H9 (cell line): ENCODE measurements around the gene RFPL1. TPM values are rescaled to one million over a fixed set of nuclear protein-coding genes. Genes with fewer than 3 reads are reported as not detected.
A peak's percentile ranks its signal among the peaks of the same experiment; 100 is the strongest.

Source experiments
- DNase-seq: peaks from one replicate; pipeline ENCODE4 v3.0.0-alpha.2; 2017
- H2AFZ ChIP-seq: one replicate; pipeline ENCODE4 v1.6.1; 2013; ENCODE audit warnings: mild to moderate bottlenecking, low read length, control low read depth, moderate library complexity
- H2AK5ac ChIP-seq: 2 replicates; pipeline ENCODE4 v1.6.1; 2013; ENCODE audit warnings: low read length, control low read depth, mixed read lengths; ENCODE audit not compliant: insufficient read length
- H2BK120ac ChIP-seq: one replicate; pipeline ENCODE4 v1.6.1; 2013; ENCODE audit warnings: low read depth, mild to moderate bottlenecking, low read length, control low read depth, inconsistent platforms; ENCODE audit not compliant: poor library complexity, severe bottlenecking
- H2BK12ac ChIP-seq: 2 replicates; pipeline ENCODE4 v1.6.1; 2013; ENCODE audit warnings: low read length, control low read depth, mixed read lengths, low read depth; ENCODE audit not compliant: insufficient read length
- H2BK15ac ChIP-seq: 2 replicates; pipeline ENCODE4 v1.6.1; 2013; ENCODE audit warnings: low read depth, low read length, control low read depth
- H2BK20ac ChIP-seq: one replicate; pipeline ENCODE4 v1.6.1; 2013; ENCODE audit warnings: low read depth, mild to moderate bottlenecking, low read length, control low read depth, inconsistent platforms; ENCODE audit not compliant: poor library complexity, severe bottlenecking
- H2BK5ac ChIP-seq: 2 replicates; pipeline ENCODE4 v1.6.1; 2013; ENCODE audit warnings: low read length, control low read depth, mixed read lengths; ENCODE audit not compliant: insufficient read length
- H3K14ac ChIP-seq: 2 replicates; pipeline ENCODE4 v1.6.1; 2013; ENCODE audit warnings: low read length, control low read depth; ENCODE audit not compliant: insufficient read depth
- H3K18ac ChIP-seq: 2 replicates; pipeline ENCODE4 v1.6.1; 2013; ENCODE audit warnings: low read depth, mild to moderate bottlenecking, mixed read lengths, low read length, control low read depth; ENCODE audit not compliant: insufficient read length
- H3K23ac ChIP-seq: 2 replicates; pipeline ENCODE4 v1.6.1; 2013; ENCODE audit warnings: low read length, control low read depth, mixed read lengths, low read depth; ENCODE audit not compliant: insufficient read length
- H3K23me2 ChIP-seq: 2 replicates; pipeline ENCODE4 v1.6.1; 2013; ENCODE audit warnings: low read depth, mild to moderate bottlenecking, mixed read lengths, low read length, control low read depth; ENCODE audit not compliant: insufficient read length, poor library complexity, severe bottlenecking
- H3K27ac ChIP-seq: 2 replicates; pipeline ENCODE4 v1.5.1; 2013; ENCODE audit warnings: low read length, control low read depth, mixed read lengths, low read depth; ENCODE audit not compliant: insufficient read length
- H3K27me3 ChIP-seq: 2 replicates; pipeline ENCODE4 v1.6.1; 2013; ENCODE audit warnings: low read length, control low read depth, inconsistent platforms; ENCODE audit not compliant: insufficient read depth
- H3K4ac ChIP-seq: 2 replicates; pipeline ENCODE4 v1.6.1; 2013; ENCODE audit warnings: low read depth, mild to moderate bottlenecking, control low read depth, inconsistent platforms, low read length, moderate library complexity
- H3K4me1 ChIP-seq: 2 replicates; pipeline ENCODE4 v1.6.1; 2013; ENCODE audit warnings: low read length, control low read depth, inconsistent platforms; ENCODE audit not compliant: insufficient read depth
- H3K4me2 ChIP-seq: 2 replicates; pipeline ENCODE4 v1.6.1; 2013; ENCODE audit warnings: low read length, control low read depth, mixed read lengths; ENCODE audit not compliant: insufficient read length, insufficient read depth
- H3K56ac ChIP-seq: 2 replicates; pipeline ENCODE4 v1.6.1; 2013; ENCODE audit warnings: low read depth, mild to moderate bottlenecking, mixed read lengths, low read length, control low read depth; ENCODE audit not compliant: insufficient read length
- H3K79me1 ChIP-seq: 2 replicates; pipeline ENCODE4 v1.6.1; 2013; ENCODE audit warnings: low read depth, mild to moderate bottlenecking, moderate library complexity, low read length, control low read depth, inconsistent platforms; ENCODE audit not compliant: insufficient read depth, poor library complexity, severe bottlenecking
- H3K79me2 ChIP-seq: 2 replicates; pipeline ENCODE4 v1.6.1; 2013; ENCODE audit warnings: low read length, control low read depth, inconsistent platforms; ENCODE audit not compliant: insufficient read depth
- H3K9ac ChIP-seq: 2 replicates; pipeline ENCODE4 v1.6.1; 2013; ENCODE audit warnings: low read length, control low read depth, mixed read lengths; ENCODE audit not compliant: insufficient read length; ENCODE audit errors: extremely low read depth
- H3K9me3 ChIP-seq: one replicate; pipeline ENCODE4 v1.6.1; 2013; ENCODE audit warnings: low read depth, low read length, inconsistent platforms; ENCODE audit not compliant: control insufficient read depth
- H3T11ph ChIP-seq: one replicate; pipeline ENCODE4 v1.6.1; 2013; ENCODE audit warnings: mild to moderate bottlenecking, low read length, control low read depth, inconsistent platforms
- H4K20me1 ChIP-seq: one replicate; pipeline ENCODE4 v1.6.1; 2013; ENCODE audit not compliant: control insufficient read depth, insufficient read length, insufficient read depth
- H4K5ac ChIP-seq: 2 replicates; pipeline ENCODE4 v1.6.1; 2013; ENCODE audit warnings: low read depth, mild to moderate bottlenecking, mixed read lengths, low read length, control low read depth; ENCODE audit not compliant: insufficient read length
- H4K8ac ChIP-seq: replicated peaks from 2 replicates; pipeline ENCODE4 v1.6.1; 2013; ENCODE audit warnings: low read length, control low read depth, mixed read lengths, low read depth; ENCODE audit not compliant: insufficient read length
- H4K91ac ChIP-seq: 2 replicates; pipeline ENCODE4 v1.6.1; 2013; ENCODE audit warnings: low read depth, mild to moderate bottlenecking, moderate library complexity, mixed read lengths, low read length, control low read depth; ENCODE audit not compliant: insufficient read length
- H3K27ac Mint-ChIP-seq, 3 experiments: 2 replicates in 2 of 3; 3 replicates in 1 of 3; pipeline ENCODE4 v1.8.0; 2020 to 2021; ENCODE audit warnings: mixed read lengths in 3 of 3, mild to moderate bottlenecking in 1 of 3, moderate library complexity in 1 of 3
- H3K27me3 Mint-ChIP-seq: 2 replicates; pipeline ENCODE4 v1.8.0; 2021; ENCODE audit warnings: low read depth, mild to moderate bottlenecking, moderate library complexity, mixed read lengths
- H3K36me3 Mint-ChIP-seq, 3 experiments: 2 replicates in 2 of 3; 3 replicates in 1 of 3; pipeline ENCODE4 v1.8.0; 2020 to 2021; ENCODE audit warnings: low read depth in 3 of 3, mixed read lengths in 3 of 3; ENCODE audit not compliant: insufficient read depth in 1 of 3
- H3K4me1 Mint-ChIP-seq, 2 experiments: 2 replicates each; pipeline ENCODE4 v1.8.0; 2020; ENCODE audit warnings: mixed read lengths in 2 of 2
- H3K4me3 Mint-ChIP-seq, 2 experiments: 2 replicates in 1 of 2; 3 replicates in 1 of 2; pipeline ENCODE4 v1.8.0; 2020 to 2021; ENCODE audit warnings: mild to moderate bottlenecking in 2 of 2, mixed read lengths in 2 of 2, moderate library complexity in 1 of 2
- H3K9me3 Mint-ChIP-seq, 2 experiments: 2 replicates in 1 of 2; 3 replicates in 1 of 2; pipeline ENCODE4 v1.8.0; 2020; ENCODE audit warnings: mild to moderate bottlenecking in 2 of 2, mixed read lengths in 2 of 2, moderate library complexity in 1 of 2
- CTCF ChIP-seq: fragments of 200-600 bp; sonication (generic); conservative IDR thresholded peaks from 3 replicates; pipeline ENCODE4 v1.8.0; 2021; ENCODE audit warnings: antibody characterized with exemption, mild to moderate bottlenecking
- WGBS: extraction: QIAGEN DNeasy Blood & Tissue Kit; methylation state at CpG from one replicate; pipeline ENCODE4 v1.1.7; 2013; ENCODE audit warnings: missing lambda C conversion rate, low lambda C conversion rate, mixed read lengths; ENCODE audit not compliant: insufficient read length; ENCODE audit errors: extremely low coverage; 5-methylcytosine and 5-hydroxymethylcytosine counted together
- total RNA-seq: library from RNA; stranded (reverse); gene quantifications from 2 replicates; pipeline ENCODE4 v1.2.1, GENCODE V29; 2021

The RFPL1 gene
- total RNA-seq, 1 experiment from 2014 or later, result not detected

GRCh38 chr22:29445508-29445907 is 7.1 kb downstream of the RFPL1 start:
- no peak overlapping the region for H3K4me2 ChIP-seq
- no peak overlapping the region for H4K8ac ChIP-seq
- H3K9ac ChIP-seq, result no peak overlapping the region
- Mint-ChIP-seq H3K4me1 (peaks cover 6 to 8% of the 10 kb centered on the region in 2 experiments; a peak in 3 of 4 replicates), H3K9me3 (no peaks in the 10 kb centered on the region), H3K4me3 (no peak overlapping the region), H3K27me3 (peaks cover 2% of the 10 kb centered on the region), H3K36me3 (no peaks in the 10 kb centered on the region), H3K27ac (peak overlapping the region in 1 of 3 experiments; percentile 27; a peak in 1 of 7 replicates)
- no peak for TF ChIP-seq CTCF
- no peak for DNase-seq
- no peak overlapping the region; the same call in 1 of the 2 replicates for H3K14ac ChIP-seq
- no peak overlapping the region for H2BK12ac ChIP-seq
- no peak overlapping the region for H2BK120ac ChIP-seq
- WGBS, result no CpG with 5 or more reads among the region's 4 CpGs
- H3K27ac ChIP-seq, result no peak overlapping the region
- no peak overlapping the region for H2BK15ac ChIP-seq
- H2BK20ac ChIP-seq, result no peak overlapping the region
- H3K23me2 ChIP-seq, result no peaks in the 10 kb centered on the region
- H3K9me3 ChIP-seq, result no peaks in the 10 kb centered on the region
- no peak overlapping the region for H3K56ac ChIP-seq
- H2BK5ac ChIP-seq, result no peak overlapping the region
- no peaks in the 10 kb centered on the region for H3K79me1 ChIP-seq
- H3K18ac ChIP-seq, result no peak overlapping the region
- no peak overlapping the region for H2AK5ac ChIP-seq
- H3K79me2 ChIP-seq, result no peaks in the 10 kb centered on the region
- no peaks in the 10 kb centered on the region; the same call in 1 of the 2 replicates for H3K27me3 ChIP-seq
- H4K91ac ChIP-seq, result no peak overlapping the region
- H3K4ac ChIP-seq, result no peak overlapping the region
- H2AFZ ChIP-seq, result no peak overlapping the region
- H4K20me1 ChIP-seq, result no peaks in the 10 kb centered on the region
- H3K4me1 ChIP-seq, result no peaks in the 10 kb centered on the region; the same call in 1 of the 2 replicates
- no peak overlapping the region for H4K5ac ChIP-seq
- H3T11ph ChIP-seq, result no peak overlapping the region
- no peak overlapping the region for H3K23ac ChIP-seq
